DMS79 treated with DMSO at 0.1 percent for 48 hours (cell line): ENCODE data around the gene DHRS7.
"Not testable (repeated sequence)": the region's sequence is repeated elsewhere in the genome, so short reads cannot be mapped to it uniquely, and the experiment has no call there.

ENCODE experiments used
- DNase-seq: peaks from one replicate; lab custom pipeline; 2025; lab: John Stamatoyannopoulos, UW

The DHRS7 gene

DNA sequence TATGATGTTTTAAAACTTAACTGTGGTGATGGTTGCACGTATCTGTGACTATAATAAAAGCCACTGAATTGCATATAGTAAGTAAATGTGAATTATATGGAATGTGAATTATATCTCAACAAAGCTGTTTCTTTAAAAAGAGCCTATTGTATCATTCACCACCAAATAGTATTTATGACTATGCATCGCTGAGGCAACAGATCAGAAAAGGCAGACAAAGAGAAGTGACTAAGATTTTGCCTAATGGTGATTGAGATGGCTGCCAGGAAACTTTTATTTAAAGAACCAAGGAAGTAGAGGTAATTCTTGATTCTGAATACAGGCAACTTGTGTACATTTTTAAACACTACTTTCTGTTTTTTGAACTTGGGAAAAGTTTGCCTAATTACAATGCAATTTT, 31.7 kb downstream of the DHRS7 start:
- no peak for DNase-seq

DNA sequence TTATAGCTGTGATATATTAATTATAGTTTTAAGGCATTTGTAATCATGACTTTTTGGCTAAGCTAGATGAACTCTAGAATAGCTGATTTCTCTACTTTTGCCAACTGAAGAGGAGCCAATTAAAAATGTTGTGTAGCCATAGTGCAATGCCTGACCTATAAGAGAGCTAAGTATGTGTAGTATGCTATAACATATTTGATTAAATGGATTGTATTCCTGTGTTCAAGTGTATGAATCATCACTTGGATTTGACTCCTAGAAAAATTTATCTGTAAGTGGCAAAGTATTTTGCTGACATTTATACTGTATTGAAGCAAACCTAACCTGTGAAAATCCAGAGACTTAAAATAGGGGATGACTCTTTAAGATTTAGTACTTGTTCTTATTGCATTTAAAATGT, 39.3 kb downstream of the DHRS7 start:
- no peak for DNase-seq

DNA sequence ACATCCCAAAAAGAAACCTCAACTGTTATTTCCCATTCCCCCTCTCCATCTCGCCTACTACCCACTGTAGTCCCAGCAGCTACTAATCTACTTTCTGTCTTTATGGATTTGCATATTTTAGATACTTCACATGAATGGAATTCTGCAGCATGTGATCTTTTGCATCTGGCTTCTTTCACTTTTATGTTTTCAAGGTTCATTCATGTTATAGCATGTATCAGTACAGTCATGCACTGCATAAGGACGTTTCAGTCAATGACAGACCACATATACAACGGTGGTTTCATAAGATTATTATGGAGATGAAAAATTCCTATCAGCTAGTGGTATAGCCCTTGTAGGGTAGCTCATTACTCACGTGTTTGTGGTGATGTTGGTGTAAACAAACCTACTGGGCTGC, 49.0 kb downstream of the DHRS7 start:
- no peak for DNase-seq

DNA sequence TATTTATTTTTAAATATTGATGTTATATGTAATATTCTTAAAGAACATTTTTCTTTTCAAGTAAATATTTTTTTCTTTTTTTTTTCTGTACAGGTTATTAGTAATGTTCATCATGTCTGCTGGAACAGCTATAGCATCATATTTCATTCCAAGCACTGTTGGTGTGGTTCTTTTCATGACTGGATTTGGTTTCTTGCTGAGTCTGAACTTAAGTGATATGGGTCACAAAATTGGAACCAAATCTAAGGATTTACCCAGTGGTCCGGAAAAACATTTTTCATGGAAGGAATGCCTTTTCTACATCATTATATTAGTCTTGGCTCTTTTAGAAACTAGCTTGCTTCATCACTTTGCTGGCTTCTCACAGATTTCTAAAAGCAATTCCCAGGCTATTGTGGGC, 50.3 kb downstream of the DHRS7 start:
- DNase-seq: no peak

DNA sequence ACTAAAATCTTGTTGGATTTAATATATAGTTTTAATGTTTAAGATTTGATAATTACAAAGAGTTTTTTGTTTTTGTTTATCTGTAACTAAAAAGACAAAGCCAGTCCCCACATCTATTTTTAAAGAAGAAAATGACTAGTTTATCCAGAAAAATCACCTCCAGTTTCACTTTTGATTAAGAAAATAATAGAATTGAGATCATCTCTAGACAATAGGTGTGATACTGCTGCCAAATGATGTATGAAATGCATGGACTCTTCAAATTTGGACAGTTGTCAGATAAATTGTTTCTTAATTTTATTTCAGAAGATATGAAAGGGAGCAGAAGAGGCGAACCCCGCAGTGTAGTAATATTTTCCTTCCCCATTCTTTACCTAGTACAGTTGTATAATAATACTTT, 53.5 kb downstream of the DHRS7 start:
- DNase-seq: no peak

DNA sequence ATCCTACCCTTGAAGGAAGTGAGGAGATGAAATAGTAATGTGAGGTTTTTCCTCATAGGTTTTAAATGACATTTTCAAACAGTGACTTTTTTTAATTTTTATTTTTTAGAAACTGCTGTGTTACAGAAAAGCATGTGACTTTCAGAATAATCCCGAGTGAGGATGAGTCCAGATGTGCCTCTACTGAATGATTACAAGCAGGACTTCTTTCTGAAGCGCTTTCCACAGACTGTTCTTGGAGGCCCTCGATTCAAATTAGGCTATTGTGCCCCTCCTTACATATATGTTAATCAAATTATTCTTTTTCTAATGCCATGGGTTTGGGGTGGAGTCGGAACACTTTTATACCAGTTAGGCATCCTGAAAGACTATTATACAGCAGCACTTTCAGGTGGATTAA, 57.7 kb downstream of the DHRS7 start:
- DNase-seq: no peak

DNA sequence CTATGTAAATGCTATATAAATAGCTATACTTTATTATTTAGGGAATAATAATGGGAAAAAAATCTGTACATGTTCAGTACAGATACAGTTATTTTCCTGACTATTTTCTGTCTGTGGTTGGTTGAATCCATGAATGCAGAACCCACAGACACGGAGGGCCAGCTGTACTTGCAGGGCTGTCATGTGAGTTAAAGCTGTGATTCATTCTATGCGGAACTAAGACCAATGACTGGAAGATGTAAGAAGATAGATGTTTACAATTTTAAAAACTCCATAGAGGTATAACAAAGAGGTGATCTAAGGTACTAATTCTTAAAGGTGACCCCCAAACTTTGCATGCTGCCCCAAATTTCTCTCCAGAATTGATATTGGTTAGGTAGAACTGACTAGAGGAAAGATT, 58.9 kb downstream of the DHRS7 start:
- DNase-seq: no peak

DNA sequence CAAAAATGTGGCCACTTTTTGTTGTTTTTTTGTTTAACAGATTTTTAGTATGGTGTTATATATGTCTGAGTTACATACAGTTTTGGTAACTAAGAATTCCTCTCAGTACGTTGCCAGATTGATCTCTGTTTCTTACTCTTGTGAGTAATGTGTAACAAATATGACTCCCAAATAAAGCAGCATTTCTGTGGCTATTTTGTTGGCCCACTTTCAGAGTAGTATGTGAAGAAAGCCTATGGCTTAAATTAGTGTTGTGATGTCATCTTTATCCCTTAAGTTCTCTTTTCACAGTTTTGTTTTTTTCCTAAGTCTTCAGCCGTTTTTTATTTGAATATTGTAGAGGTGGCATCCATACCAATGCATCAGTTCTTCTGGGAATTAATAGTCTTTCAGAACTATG, 62.8 kb downstream of the DHRS7 start:
- DNase-seq: no peak

DNA sequence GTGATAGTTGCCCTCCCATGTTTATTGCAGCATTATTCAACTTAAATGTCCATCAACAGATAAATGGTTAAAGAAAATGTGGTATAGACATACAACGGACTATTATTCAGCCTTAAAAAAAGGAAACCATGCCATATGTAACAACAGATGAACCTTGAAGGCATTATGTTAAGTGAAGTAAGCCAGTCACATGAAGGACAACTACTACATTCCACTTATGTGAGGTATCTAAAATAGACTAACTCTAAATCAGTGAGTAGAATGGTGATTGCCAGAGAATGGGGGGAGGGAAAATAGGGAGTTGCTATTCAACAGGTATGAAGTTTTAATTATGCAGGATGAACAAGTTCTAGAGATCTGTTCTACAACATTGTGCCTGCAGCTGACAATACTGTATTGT, 63.4 kb downstream of the DHRS7 start:
- DNase-seq: no peak

DNA sequence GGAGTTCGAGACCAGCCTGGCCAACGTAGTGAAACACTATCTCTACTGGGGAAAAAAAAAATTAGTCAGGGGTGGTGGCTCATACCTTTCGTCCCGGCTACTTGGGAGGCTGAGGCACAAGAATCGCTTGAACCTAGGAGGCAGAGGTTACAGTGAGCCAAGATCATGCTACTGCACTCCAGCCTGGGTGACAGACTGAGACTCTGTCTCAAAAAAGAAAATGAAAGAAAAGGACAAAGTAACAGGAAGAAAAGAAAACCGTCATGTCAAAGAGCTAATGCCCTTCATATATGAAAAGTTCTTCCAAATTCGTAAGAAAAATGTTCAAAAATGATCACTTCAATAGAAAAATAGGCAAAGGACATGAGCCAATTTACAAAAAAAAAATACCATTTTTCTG, 65.3 kb downstream of the DHRS7 start:
- DNase-seq: not testable (repeated sequence)

- DNase-seq: no peak
Measured at GRCh38 chr14:60097974-60098373, 67.2 kb downstream of the DHRS7 start.

- DNase-seq: no peak
Measured at GRCh38 chr14:60095781-60096450, 69.3 kb downstream of the DHRS7 start.

GRCh38 chr14:60095231-60095630, 70.0 kb downstream of the DHRS7 start:
- DNase-seq: no peak

- DNase-seq: no peak
Measured at GRCh38 chr14:60094306-60094897, 70.8 kb downstream of the DHRS7 start.
